ENCODE data around the gene FIS1. TPM values are rescaled to one million over a fixed set of nuclear protein-coding genes. Genes with fewer than 3 reads are reported as not detected.
A peak's percentile ranks its signal among the peaks of the same experiment; 100 is the strongest.
"Not testable (repeated sequence)": the region's sequence is repeated elsewhere in the genome, so short reads cannot be mapped to it uniquely, and the experiment has no call there.

The FIS1 gene
- total RNA-seq = 100 to 1,000 TPM; 238 to 256 TPM

DNA sequence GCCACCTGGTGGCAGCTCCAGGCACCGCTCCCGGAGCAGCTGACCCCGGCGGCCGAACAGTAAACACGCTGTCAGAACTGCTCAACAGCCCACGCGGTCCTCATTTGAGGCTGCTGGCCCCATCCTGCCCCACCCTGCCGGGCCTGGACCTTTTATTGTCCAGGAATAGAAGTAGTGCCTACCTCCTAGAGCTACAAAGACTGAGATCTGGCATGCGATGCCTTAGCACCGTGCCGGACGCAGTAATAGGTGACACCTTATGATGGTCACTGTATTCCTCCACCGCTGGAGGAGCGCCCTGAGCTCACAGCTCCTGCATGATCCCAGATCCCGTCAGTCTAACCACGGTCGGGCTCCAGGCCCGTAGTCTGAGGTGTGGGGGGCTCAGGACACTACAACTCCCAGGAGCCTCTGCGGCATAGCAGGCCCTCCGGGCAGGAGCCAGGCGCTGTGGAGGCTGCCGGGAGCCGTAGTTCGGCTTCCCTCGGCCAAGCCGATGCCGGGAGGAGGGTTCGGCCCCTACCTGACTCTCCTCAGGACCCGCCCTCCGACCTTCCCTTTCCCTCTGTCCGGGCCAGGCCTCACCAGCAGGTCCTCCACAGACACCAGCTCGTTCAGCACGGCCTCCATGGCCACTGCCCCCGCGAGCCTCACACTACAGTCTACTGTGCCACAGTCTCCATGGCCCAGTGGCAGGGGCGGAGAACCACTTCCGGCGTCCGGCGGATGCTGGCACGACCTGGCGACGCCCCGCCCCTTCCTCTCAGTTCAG lies at the start of gene FIS1:
FIS1 (minus strand) TSS at position 707 of the 772 bp plus-strand sequence; CDS start at position 630, 77 bp downstream.
- no peaks in the 10 kb centered on the region for H3K4me1 ChIP-seq (replicated peaks)
- intact Hi-C loops (cut with DNase I) = loop anchor here (2.0 kb wide), 1 partner anchor 28 kb away; the partner anchor contains the start of gene PLOD3
- WGBS = 0% methylated on average over 40 of the region's 45 CpGs
- TF ChIP-seq, protein P1, sequence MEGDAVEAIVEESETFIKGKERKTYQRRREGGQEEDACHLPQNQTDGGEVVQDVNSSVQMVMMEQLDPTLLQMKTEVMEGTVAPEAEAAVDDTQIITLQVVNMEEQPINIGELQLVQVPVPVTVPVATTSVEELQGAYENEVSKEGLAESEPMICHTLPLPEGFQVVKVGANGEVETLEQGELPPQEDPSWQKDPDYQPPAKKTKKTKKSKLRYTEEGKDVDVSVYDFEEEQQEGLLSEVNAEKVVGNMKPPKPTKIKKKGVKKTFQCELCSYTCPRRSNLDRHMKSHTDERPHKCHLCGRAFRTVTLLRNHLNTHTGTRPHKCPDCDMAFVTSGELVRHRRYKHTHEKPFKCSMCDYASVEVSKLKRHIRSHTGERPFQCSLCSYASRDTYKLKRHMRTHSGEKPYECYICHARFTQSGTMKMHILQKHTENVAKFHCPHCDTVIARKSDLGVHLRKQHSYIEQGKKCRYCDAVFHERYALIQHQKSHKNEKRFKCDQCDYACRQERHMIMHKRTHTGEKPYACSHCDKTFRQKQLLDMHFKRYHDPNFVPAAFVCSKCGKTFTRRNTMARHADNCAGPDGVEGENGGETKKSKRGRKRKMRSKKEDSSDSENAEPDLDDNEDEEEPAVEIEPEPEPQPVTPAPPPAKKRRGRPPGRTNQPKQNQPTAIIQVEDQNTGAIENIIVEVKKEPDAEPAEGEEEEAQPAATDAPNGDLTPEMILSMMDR (IDR thresholded peaks at IDR 0.05) = peak; percentile 83 to 96 (median 90)
- TF ChIP-seq POLR2AphosphoS5 (IDR thresholded peaks at IDR 0.05) (peak; percentile 86), POLR2A (IDR thresholded peaks at IDR 0.05) (peak; percentile 54)
- DNase-seq (ENCODE audit: low spot score) = peak; percentile 92
- H3K27ac ChIP-seq = peak within 1 kb of the TSS; percentile 97
- H3K36me3 ChIP-seq = peaks cover 0 to 7% of the 10 kb centered on the region in 2 donors
- H3K4me3 ChIP-seq = peak within 1 kb of the TSS; percentile 54 to 78
- H3K9me3 ChIP-seq = no peaks in the 10 kb centered on the region
- H3K27me3 ChIP-seq (replicated peaks; ENCODE audit: insufficient read depth) = no peaks in the 10 kb centered on the region

DNA sequence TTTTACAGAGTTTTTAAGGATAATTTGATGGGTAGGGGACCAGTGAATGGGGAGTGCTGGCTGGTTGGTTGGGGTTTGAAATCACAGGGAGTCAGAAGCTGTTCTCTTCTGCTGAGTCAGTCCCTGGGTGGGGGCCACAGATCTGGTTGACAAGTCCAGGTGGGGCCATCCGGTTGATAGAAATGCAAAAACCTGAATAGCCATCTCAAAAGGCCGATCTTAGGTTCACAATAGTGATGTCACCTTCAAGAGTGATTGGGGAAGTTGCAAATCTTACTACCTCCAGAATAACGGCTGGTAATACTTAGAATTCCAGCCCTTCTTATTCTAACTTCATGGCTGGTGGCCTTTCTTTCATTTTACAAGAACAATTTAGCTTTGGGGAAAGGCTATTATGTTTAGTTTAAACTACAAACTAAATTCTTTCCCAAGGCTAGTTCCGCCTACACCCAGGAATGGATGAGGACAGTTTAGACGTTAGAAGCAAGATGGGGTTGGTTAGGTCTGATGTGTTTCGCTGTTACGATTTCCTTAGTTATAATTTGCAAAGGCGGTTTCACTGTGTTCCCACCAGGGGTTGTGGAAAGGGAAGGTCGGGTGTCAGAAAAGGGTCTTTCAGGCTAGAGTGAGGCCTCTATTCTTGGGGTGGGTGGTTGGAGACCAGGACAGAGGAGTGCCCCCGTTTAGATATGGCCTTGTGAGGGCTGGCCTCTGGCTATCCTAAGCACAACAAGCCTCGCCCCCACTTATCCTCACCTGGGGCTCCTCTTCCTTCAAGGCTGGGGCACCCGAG lies 49.4 kb upstream of the FIS1 start:
- 55% methylated on average over 11 of the region's 12 CpGs for WGBS
- Histone ChIP-seq H3K9me3 (no peaks in the 10 kb centered on the region), H3K4me3 (no peak overlapping the region), H3K27ac (no peak overlapping the region), H3K27me3 (replicated peaks; ENCODE audit: insufficient read depth) (peaks cover under 1% of the 10 kb centered on the region), H3K36me3 (no peaks in the 10 kb centered on the region), H3K4me1 (replicated peaks) (no peaks in the 10 kb centered on the region)
- TF ChIP-seq, protein P1 (IDR thresholded peaks at IDR 0.05) = no peak
- TF ChIP-seq POLR2AphosphoS5 (IDR thresholded peaks at IDR 0.05) (no peak), POLR2A (IDR thresholded peaks at IDR 0.05) (no peak)
- intact Hi-C loops (cut with DNase I) = no loop called here
- no peak for DNase-seq (ENCODE audit: low spot score)

- H3K36me3 ChIP-seq; H3K4me1 ChIP-seq (replicated peaks); intact Hi-C loops (cut with DNase I); DNase-seq (ENCODE audit: low spot score); H3K27me3 ChIP-seq (replicated peaks; ENCODE audit: insufficient read depth); H3K4me3 ChIP-seq; H3K27ac ChIP-seq; H3K9me3 ChIP-seq: not testable (repeated sequence)
- 72% methylated on average over 16 of the region's 16 CpGs for WGBS
Observed at GRCh38 chr7:101293069-101294021, 48.5 kb upstream of the FIS1 start.

GRCh38 chr7:101292566-101292965 lies 47.7 kb upstream of the FIS1 start:
- H3K4me1 ChIP-seq (replicated peaks); H3K27ac ChIP-seq; H3K4me3 ChIP-seq; H3K27me3 ChIP-seq (replicated peaks; ENCODE audit: insufficient read depth); intact Hi-C loops (cut with DNase I); DNase-seq (ENCODE audit: low spot score); H3K9me3 ChIP-seq; H3K36me3 ChIP-seq: not testable (repeated sequence)
- WGBS = 81% methylated on average over 5 of the region's 5 CpGs

- intact Hi-C loops (cut with DNase I); H3K36me3 ChIP-seq; H3K27me3 ChIP-seq (replicated peaks; ENCODE audit: insufficient read depth); H3K4me1 ChIP-seq (replicated peaks); H3K9me3 ChIP-seq; H3K4me3 ChIP-seq; H3K27ac ChIP-seq: not testable (repeated sequence)
- DNase-seq (ENCODE audit: low spot score) = peak; percentile 46
- WGBS = 16% methylated on average over 18 of the region's 18 CpGs
- TF ChIP-seq, protein P1 (IDR thresholded peaks at IDR 0.05) = peak in 3 of 4 experiments; percentile 53 to 66 (median 63)
Observed at GRCh38 chr7:101290186-101291037, 45.5 kb upstream of the FIS1 start.

GRCh38 chr7:101289687-101290086 lies 44.8 kb upstream of the FIS1 start:
- intact Hi-C loops (cut with DNase I); H3K4me1 ChIP-seq (replicated peaks); H3K27ac ChIP-seq; H3K36me3 ChIP-seq; H3K9me3 ChIP-seq; DNase-seq (ENCODE audit: low spot score); H3K4me3 ChIP-seq; H3K27me3 ChIP-seq (replicated peaks; ENCODE audit: insufficient read depth): not testable (repeated sequence)
- WGBS = 70% methylated on average over 4 of the region's 4 CpGs
